HepG2 (cell line): ENCODE results near the gene EGFLAM. TPM values are rescaled to one million over a fixed set of nuclear protein-coding genes. Genes with fewer than 3 reads are reported as not detected.

Experiments
- ATAC-seq: fragments of 200-7000 bp; cut with Tn5 transposase; 3 replicates; pipeline ENCODE4 v1.9.1; 2020; ENCODE audit warnings: mild to moderate bottlenecking, moderate library complexity
- BruUV-seq: library from RNA; stranded (reverse); fragments of 400-500 nt; replicated peaks from 2 replicates; lab custom pipeline; 2021; lab: Mats Ljungman, UMichigan
- CTCF ChIA-PET: fragments of 300-600 bp; formaldehyde crosslinking; extraction: SDS; loops from one replicate; lab custom pipeline; 2021; ENCODE audit warnings: low total read pairs, inconsistent platforms, low intra/inter-chr PET ratio; lab: Yijun Ruan, JAX
- POLR2A ChIA-PET: fragments of 350-600 bp; sonication (Branson Sonifier 250); formaldehyde crosslinking; loops from one replicate; lab custom pipeline; 2020; ENCODE audit warnings: antibody characterized with exemption, inconsistent platforms; lab: Yijun Ruan, JAX
- DNase-seq: peaks from one replicate; pipeline ENCODE4 v3.0.0-alpha.2; 2015; ENCODE audit warnings: low spot score
- FAIRE-seq: peaks from 3 replicates; lab custom pipeline; 2011; peaks lifted over from hg19 to GRCh38; lab: Jason Lieb, UNC
- H2AFZ ChIP-seq: one replicate; pipeline ENCODE4 v1.6.1; 2011; ENCODE audit warnings: low read length, inconsistent platforms
- H3K27ac ChIP-seq: fragments of 300-600 bp; 3 replicates; pipeline ENCODE4 v1.8.0; 2011; ENCODE audit warnings: mixed run types, mild to moderate bottlenecking, mixed read lengths, low read length, inconsistent platforms; ENCODE audit not compliant: insufficient read depth; ENCODE audit errors: extremely low read length
- H3K27me3 ChIP-seq, 2 experiments: fragments of 200-600 bp in 1 of 2; 2 replicates in 1 of 2; 3 replicates in 1 of 2; pipeline versions ENCODE4 v1.6.0 to v1.8.0; 2011; ENCODE audit warnings: low read length in 2 of 2, mild to moderate bottlenecking in 2 of 2, moderate library complexity in 2 of 2, inconsistent platforms in 1 of 2; ENCODE audit not compliant: insufficient read depth in 2 of 2, control insufficient read depth in 1 of 2
- H3K36me3 ChIP-seq, 2 experiments: fragments of 200-600 bp in 1 of 2; replicated peaks in 1 of 2; 2 replicates in 1 of 2; 3 replicates in 1 of 2; pipeline versions ENCODE4 v1.5.1 to v1.8.0; 2011; ENCODE audit warnings: low read length in 2 of 2, inconsistent platforms in 1 of 2; ENCODE audit not compliant: insufficient read depth in 2 of 2, control insufficient read depth in 1 of 2
- H3K4me1 ChIP-seq: 2 replicates; pipeline ENCODE4 v1.5.1; 2012; ENCODE audit warnings: low read length, inconsistent platforms; ENCODE audit not compliant: insufficient read depth
- H3K4me2 ChIP-seq: 2 replicates; pipeline ENCODE4 v1.6.0; 2011; ENCODE audit warnings: low read depth, low read length, inconsistent platforms
- H3K4me3 ChIP-seq, 3 experiments: fragments of 200-600 bp in 1 of 3; sonication (generic), shearing (Covaris generic) in 1 of 3; replicated peaks in 1 of 3; 2 replicates each; pipeline ENCODE4 v1.5.1; 2011 to 2016; ENCODE audit warnings: low read length in 3 of 3, inconsistent platforms in 2 of 3, low read depth in 2 of 3, mild to moderate bottlenecking in 2 of 3, control low read depth in 1 of 3, mixed read lengths in 1 of 3; ENCODE audit not compliant: insufficient read depth in 1 of 3
- H3K79me2 ChIP-seq: one replicate; pipeline ENCODE4 v1.6.1; 2011; ENCODE audit warnings: low read length, inconsistent platforms; ENCODE audit not compliant: insufficient read depth
- H3K9ac ChIP-seq: 2 replicates; pipeline ENCODE4 v1.6.0; 2011; ENCODE audit warnings: mild to moderate bottlenecking, low read depth, low read length, inconsistent platforms; ENCODE audit not compliant: insufficient read depth
- H3K9me3 ChIP-seq: 2 replicates; pipeline ENCODE4 v1.5.1; 2012; ENCODE audit warnings: mild to moderate bottlenecking, low read length
- H4K20me1 ChIP-seq: 2 replicates; pipeline ENCODE4 v1.6.0; 2011; ENCODE audit warnings: inconsistent platforms, mild to moderate bottlenecking, low read length, moderate library complexity; ENCODE audit not compliant: insufficient read depth
- CHCHD3 ChIP-seq: sonication (generic); formaldehyde crosslinking; IDR thresholded peaks from 2 replicates; pipeline ENCODE4 v1.8.0; 2022; ENCODE audit warnings: mild to moderate bottlenecking, missing genetic modification reagents, moderate library complexity
- NCOR1 ChIP-seq: fragments of 200-600 bp; sonication (generic); IDR thresholded peaks from 2 replicates; pipeline ENCODE4 v1.7.0; 2017; ENCODE audit warnings: antibody characterized with exemption, low read length, borderline replicate concordance
- RAD51 ChIP-seq: fragments of 450-650 bp; IDR thresholded peaks from 2 replicates; pipeline ENCODE4 v1.6.1; 2016; ENCODE audit warnings: borderline replicate concordance
- USF2 ChIP-seq, 2 experiments: sonication (generic) in 1 of 2; formaldehyde crosslinking in 1 of 2; IDR thresholded peaks; 2 replicates each; pipeline versions ENCODE4 v1.5.1 to v1.6.1; 2011 to 2020; ENCODE audit warnings: borderline replicate concordance in 1 of 2, low read depth in 1 of 2, low read length in 1 of 2, mild to moderate bottlenecking in 1 of 2, missing genetic modification reagents in 1 of 2, moderate library complexity in 1 of 2
- ZBED4 ChIP-seq: sonication (generic); formaldehyde crosslinking; IDR thresholded peaks from 2 replicates; pipeline ENCODE4 v1.4.0; 2020; ENCODE audit warnings: missing genetic modification reagents, borderline replicate concordance
- WGBS: methylation state at CpG from one replicate; pipeline ENCODE4 v1.1.6; 2017; ENCODE audit warnings: low lambda C conversion rate; 5-methylcytosine and 5-hydroxymethylcytosine counted together
- in situ Hi-C: cut with HindIII; loops from 2 replicates; pipeline ENCODE4 v1.10.0; 2017; ENCODE audit warnings: low pct_unique_long_range_greater_than_20kb; ENCODE audit not compliant: extremely low pct_ligation_motif_present
- intact Hi-C: fragments of 100-400 bp; cut with micrococcal nuclease; formaldehyde crosslinking; loops from one replicate; pipeline ENCODE4 v1.10.0; 2022; ENCODE audit not compliant: unreplicated experiment
- polyA plus RNA-seq, 8 experiments: library from polyadenylated mRNA; depleted of rRNA in 3 of 8; stranded (reverse) in 7 of 8; unstranded in 1 of 8; fragments of >200 nt; fragmentation: Illumina TruSeq in 4 of 8; extraction: Trizol in 4 of 8; gene quantifications; 2 replicates each; pipeline versions ENCODE4 v1.2.1 to v1.2.3, GENCODE V29; 2011 to 2016; ENCODE audit warnings: low read depth in 4 of 8, missing spikeins in 1 of 8, mixed read lengths in 1 of 8; ENCODE audit not compliant: insufficient read depth in 1 of 8
- total RNA-seq, 5 experiments: library from RNA; depleted of rRNA; stranded (reverse); fragments of >200 nt; fragmentation: Illumina TruSeq; extraction: Trizol; gene quantifications; 2 replicates each; pipeline ENCODE4 v1.2.3, GENCODE V29; 2016; ENCODE audit warnings: low read depth in 1 of 5
- TF ChIP-seq, protein P1 (sequence below): sonication (generic); formaldehyde crosslinking; conservative IDR thresholded peaks from 2 replicates; pipeline ENCODE4 v1.5.0; 2020; ENCODE audit warnings: missing genetic modification reagents

Gene EGFLAM
- total and polyA plus RNA-seq, 2 of the 13 experiments (the other 11 are each of a cell fraction or from before 2014, with no cell fraction given) = not detected

GRCh38 chr5:38307845-38308244 lies 49.5 kb downstream of the EGFLAM start (continued):
- TF ChIP-seq, protein P1, sequence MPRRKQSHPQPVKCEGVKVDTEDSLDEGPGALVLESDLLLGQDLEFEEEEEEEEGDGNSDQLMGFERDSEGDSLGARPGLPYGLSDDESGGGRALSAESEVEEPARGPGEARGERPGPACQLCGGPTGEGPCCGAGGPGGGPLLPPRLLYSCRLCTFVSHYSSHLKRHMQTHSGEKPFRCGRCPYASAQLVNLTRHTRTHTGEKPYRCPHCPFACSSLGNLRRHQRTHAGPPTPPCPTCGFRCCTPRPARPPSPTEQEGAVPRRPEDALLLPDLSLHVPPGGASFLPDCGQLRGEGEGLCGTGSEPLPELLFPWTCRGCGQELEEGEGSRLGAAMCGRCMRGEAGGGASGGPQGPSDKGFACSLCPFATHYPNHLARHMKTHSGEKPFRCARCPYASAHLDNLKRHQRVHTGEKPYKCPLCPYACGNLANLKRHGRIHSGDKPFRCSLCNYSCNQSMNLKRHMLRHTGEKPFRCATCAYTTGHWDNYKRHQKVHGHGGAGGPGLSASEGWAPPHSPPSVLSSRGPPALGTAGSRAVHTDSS = no peak
- TF ChIP-seq NCOR1 (no peak), CHCHD3 (no peak)

DNA sequence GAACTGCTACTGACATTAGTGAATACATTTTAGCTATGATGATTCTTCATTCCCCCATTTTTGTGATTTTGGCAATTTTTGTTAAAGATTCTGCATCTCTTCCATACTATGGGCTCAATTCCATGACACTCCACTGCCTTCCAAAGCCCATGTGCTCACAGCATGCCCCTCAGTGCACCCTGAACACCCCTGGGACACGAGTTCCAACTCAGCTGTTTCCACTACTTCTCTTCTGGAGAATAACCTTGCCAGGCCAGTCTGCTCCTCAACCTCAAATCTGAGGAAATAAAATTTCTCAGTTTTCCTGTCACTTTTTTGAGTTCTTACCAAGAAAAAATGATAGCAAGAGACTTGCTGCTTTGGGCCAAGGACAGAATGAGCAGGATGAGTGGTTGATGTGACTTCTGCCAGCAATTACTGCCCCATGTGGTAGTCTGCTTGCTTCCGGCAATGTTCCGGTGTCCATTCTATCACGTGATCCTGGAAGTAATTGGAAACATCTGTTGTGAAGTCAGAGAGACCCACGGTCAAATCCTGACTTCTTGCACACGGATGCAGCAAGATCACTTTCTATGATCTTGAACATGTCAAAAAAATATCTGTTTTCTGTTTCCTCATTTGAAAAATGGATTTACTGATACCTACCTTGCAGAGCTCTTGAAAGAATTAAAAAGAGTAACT lies 58.3 kb downstream of the EGFLAM start:
- H3K4me1 ChIP-seq = no peaks in the 10 kb centered on the region
- no TSS peak for BruUV-seq
- FAIRE-seq = no peak
- H3K9ac ChIP-seq = no peak overlapping the region
- no peak for ATAC-seq
- no peaks in the 10 kb centered on the region for H3K27me3 ChIP-seq
- in situ Hi-C loops = no loop called here
- no peak overlapping the region for H3K27ac ChIP-seq
- no peak overlapping the region for H2AFZ ChIP-seq
- POLR2A ChIA-PET = no interaction called here
- no peaks in the 10 kb centered on the region for H3K9me3 ChIP-seq
- DNase-seq = no peak
- 4% methylated on average over 6 of the region's 6 CpGs for WGBS
- no peak overlapping the region for H3K4me2 ChIP-seq
- no peaks in the 10 kb centered on the region for H4K20me1 ChIP-seq
- TF ChIP-seq USF2 (IDR thresholded peaks at IDR 0.05; ENCODE audit: low read depth, low read length) (peak; percentile 50; the same call in 1 of the 2 replicates), USF2 (CRISPR knock-in tag; IDR thresholded peaks at IDR 0.05; ENCODE audit: borderline replicate concordance) (no peak), RAD51 (peak; percentile 54; the same call in 1 of the 2 replicates), ZBED4 (no peak)
- TF ChIP-seq, all 625 proteins: peak for 2
- Histone ChIP-seq H3K4me3 (no peak overlapping the region), H3K36me3 (no peaks in the 10 kb centered on the region), H3K79me2 (no peaks in the 10 kb centered on the region)
- intact Hi-C loops = no loop called here
- CTCF ChIA-PET = no interaction called here
